ENCODE data around the gene KDM5B. TPM values are rescaled to one million over a fixed set of nuclear protein-coding genes. Genes with fewer than 3 reads are reported as not detected.

The KDM5B gene
- total and polyA plus RNA-seq, 9 of the 15 experiments (the other 6 are each of a cell fraction or from before 2014, with no cell fraction given), result 15.4 to 90.6 (median 57.1) TPM

GRCh38 chr1:202677433-202677832, 130.8 kb downstream of the KDM5B start:
- TF ChIP-seq SP1 (CRISPR knock-in tag; IDR thresholded peaks at IDR 0.05) (no peak), NR2C2 (CRISPR knock-in tag; IDR thresholded peaks at IDR 0.05) (no peak), NR2C2 (tag; IDR thresholded peaks at IDR 0.05) (no peak), E2F4 (CRISPR knock-in tag; IDR thresholded peaks at IDR 0.05; ENCODE audit: low read depth) (no peak), CREB3 (tag; conservative IDR thresholded peaks at IDR 0.05; ENCODE audit: low read depth) (no peak), ZNF507 (tag; conservative IDR thresholded peaks at IDR 0.05) (no peak), ZNF384 (IDR thresholded peaks at IDR 0.05; ENCODE audit: low read depth, low read length) (no peak), ZFX (CRISPR knock-in tag; IDR thresholded peaks at IDR 0.05) (no peak), SRF (CRISPR knock-in tag; IDR thresholded peaks at IDR 0.05) (no peak), ZBTB8A (IDR thresholded peaks at IDR 0.05; ENCODE audit: partially characterized antibody) (no peak)
- TF ChIP-seq, protein P1, sequence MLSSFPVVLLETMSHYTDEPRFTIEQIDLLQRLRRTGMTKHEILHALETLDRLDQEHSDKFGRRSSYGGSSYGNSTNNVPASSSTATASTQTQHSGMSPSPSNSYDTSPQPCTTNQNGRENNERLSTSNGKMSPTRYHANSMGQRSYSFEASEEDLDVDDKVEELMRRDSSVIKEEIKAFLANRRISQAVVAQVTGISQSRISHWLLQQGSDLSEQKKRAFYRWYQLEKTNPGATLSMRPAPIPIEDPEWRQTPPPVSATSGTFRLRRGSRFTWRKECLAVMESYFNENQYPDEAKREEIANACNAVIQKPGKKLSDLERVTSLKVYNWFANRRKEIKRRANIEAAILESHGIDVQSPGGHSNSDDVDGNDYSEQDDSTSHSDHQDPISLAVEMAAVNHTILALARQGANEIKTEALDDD (IDR thresholded peaks at IDR 0.05), result no peak
- TF ChIP-seq, protein P2, sequence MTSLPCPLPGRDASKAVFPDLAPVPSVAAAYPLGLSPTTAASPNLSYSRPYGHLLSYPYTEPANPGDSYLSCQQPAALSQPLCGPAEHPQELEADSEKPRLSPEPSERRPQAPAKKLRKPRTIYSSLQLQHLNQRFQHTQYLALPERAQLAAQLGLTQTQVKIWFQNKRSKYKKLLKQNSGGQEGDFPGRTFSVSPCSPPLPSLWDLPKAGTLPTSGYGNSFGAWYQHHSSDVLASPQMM (CRISPR knock-in tag; IDR thresholded peaks at IDR 0.05), result no peak
- Histone ChIP-seq H3K4me1 (replicated peaks in 1 of 2; ENCODE audit: control insufficient read depth in 2 of 2, insufficient read depth in 2 of 2, low read length in 2 of 2) (no peaks in the 10 kb centered on the region), H3K4me3 (no peak overlapping the region), H3K9ac (ENCODE audit: insufficient read depth in 1 of 2, low read depth in 2 of 2, low read length in 2 of 2) (no peak overlapping the region), H3K4me2 (ENCODE audit: insufficient read depth, low read length) (no peak overlapping the region), H3K9me1 (ENCODE audit: control insufficient read depth, insufficient read depth, low read length) (no peaks in the 10 kb centered on the region), H3K36me3 (ENCODE audit: control insufficient read depth, insufficient read depth, low read length) (no peaks in the 10 kb centered on the region), H2AFZ (ENCODE audit: low read depth, low read length) (no peak overlapping the region), H3K27ac (ENCODE audit: extremely low read depth, low read depth, low read length) (no peak overlapping the region), H3K79me2 (ENCODE audit: control insufficient read depth, insufficient read depth, low read length) (no peaks in the 10 kb centered on the region), H4K20me1 (replicated peaks; ENCODE audit: control insufficient read depth, insufficient read depth, low read length) (no peaks in the 10 kb centered on the region), H3K9me3 (replicated peaks; ENCODE audit: control insufficient read depth, insufficient read depth, low read depth, low read length) (no peaks in the 10 kb centered on the region), H3K27me3 (ENCODE audit: control insufficient read depth in 2 of 2, insufficient read depth in 2 of 2, low read length in 2 of 2) (peaks cover 12 to 39% of the 10 kb centered on the region in 2 experiments; a peak in 3 of 5 replicates)
- DNase-seq (ENCODE audit: extremely low read depth in 1 of 4, low spot score in 3 of 4) (no peak), FAIRE-seq (no peak), ATAC-seq (no peak)
- 0% methylated on average over 2 of the region's 2 CpGs for WGBS (ENCODE audit: insufficient coverage, low coverage, missing lambda C conversion rate)
- POLR2A ChIA-PET, result no interaction called here
- BruUV-seq (replicated peaks), result no TSS peak
- intact Hi-C loops (cut with micrococcal nuclease) (no loop called here), in situ Hi-C loops (cut with MboI) (no loop called here)
- CTCF ChIA-PET (ENCODE audit: low intra/inter-chr PET ratio), result no interaction called here

Measured in K562 (cell line).